Measurements from ENCODE around the gene C2orf81. TPM values are rescaled to one million over a fixed set of nuclear protein-coding genes. Genes with fewer than 3 reads are reported as not detected.
"Not testable (repeated sequence)": the region's sequence is repeated elsewhere in the genome, so short reads cannot be mapped to it uniquely, and the experiment has no call there.

The C2orf81 gene
- 2.7 TPM for total RNA-seq

DNA sequence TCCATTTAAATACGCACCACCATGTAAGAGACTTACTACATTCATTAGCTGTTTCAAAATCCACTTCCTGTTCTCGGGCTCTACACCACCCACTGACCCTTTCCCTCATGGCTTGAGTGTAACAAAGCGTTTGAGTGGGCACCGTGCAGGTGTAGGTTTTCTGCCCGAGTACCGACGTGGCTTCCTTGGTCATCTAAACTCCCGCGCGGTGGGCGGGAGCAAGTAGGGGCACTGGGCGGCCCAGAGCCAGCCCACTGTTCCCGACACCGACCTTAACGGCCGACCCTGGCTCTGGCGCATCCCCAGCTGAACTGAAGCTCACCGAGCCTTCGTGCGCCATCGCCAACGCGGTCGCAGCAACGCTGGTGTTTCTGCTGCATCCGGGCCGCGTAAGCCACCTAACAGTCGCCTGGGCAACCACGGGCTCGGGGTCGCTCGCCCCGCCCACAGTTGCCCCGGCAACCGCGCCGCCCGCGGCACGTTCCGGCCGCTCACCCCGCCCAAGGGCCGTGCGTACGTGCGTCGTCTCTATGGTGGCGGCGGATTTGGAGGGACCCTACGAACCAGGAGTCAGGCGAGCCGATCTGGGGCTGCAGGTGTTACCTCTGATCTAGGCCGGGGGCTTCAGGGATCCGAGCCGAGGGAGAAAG lies at the start of gene C2orf81, which contains the start of gene WDR54:
TSS of gene C2orf81 (minus strand) at position 399 of the 650 bp plus-strand sequence. CDS start at position 340, 59 bp downstream.
TSS of gene WDR54 (plus strand) at position 510 of the 650 bp plus-strand sequence. CDS start 424 bp downstream, outside the sequence.
- DNase-seq (ENCODE audit: low read depth in 2 of 3, low spot score in 2 of 3) = peak; percentile 90 to 93 (median 91)

DNA sequence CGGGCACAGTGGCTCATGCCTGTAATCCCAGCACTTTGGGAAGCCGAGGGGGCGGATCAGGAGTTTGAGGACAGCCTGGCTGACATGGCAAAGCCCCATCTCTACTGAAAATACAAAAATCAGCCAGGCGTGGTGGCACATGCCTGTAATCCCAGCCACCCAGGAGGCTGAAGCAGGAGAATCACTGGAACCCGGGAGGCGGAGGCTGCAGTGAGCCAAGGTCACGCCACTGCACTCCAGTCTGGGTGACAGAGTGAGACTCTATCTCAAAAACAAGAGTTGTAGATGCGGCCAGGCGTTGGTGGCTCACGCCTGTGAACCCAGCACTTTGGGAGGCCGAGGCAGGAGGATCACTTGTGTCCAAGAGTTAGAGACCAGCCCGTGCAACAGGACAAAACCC lies 49.3 kb upstream of the C2orf81 start:
- DNase-seq (ENCODE audit: low read depth in 2 of 3, low spot score in 2 of 3) = not testable (repeated sequence)

GRCh38 chr2:74464406-74464805 lies 43.0 kb upstream of the C2orf81 start:
- DNase-seq (ENCODE audit: low read depth in 2 of 3, low spot score in 2 of 3) = no peak

GRCh38 chr2:74462786-74463105 lies 41.3 kb upstream of the C2orf81 start:
- DNase-seq (ENCODE audit: low read depth in 2 of 3, low spot score in 2 of 3) = no peak

DNA sequence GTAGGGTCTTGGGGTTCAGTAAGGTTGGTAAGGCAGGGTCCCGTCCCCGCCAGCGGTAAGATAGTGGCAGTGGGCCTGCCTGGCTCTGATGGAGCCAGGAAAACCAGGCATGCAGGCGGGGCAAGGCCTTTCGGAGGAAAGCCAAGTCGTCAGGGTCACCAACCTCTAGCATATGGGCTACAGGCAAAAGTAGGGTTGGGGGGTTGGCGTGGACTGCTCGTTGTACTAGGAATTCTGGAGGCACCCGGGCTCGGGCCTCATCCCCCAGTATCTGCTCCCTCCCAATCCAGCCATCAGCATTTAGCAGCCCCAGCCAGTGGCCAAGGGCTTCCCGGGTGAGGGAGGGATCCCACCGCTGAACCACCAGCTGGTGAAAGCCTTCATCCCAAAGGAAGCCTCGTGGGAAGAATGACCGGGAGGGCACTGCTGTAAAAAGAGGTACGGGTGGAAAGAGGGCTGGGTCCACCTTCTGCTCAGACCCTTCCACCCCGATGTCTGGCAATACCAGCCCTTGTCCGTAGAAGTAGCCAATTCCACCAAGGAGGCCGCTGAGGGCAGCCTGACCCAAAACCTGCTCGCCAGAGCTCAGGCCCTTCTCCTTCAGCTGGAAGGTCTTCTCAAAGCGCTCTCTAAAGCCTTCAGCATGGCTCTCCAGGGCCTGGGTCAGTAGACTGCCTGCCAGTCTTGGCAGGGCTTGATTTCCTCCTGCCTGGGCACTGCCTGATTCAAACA lies 40.8 kb upstream of the C2orf81 start:
- no peak for DNase-seq (ENCODE audit: low read depth in 2 of 3, low spot score in 2 of 3)

GRCh38 chr2:74461187-74462053 lies 40.0 kb upstream of the C2orf81 start:
- DNase-seq (ENCODE audit: low read depth in 2 of 3, low spot score in 2 of 3) = no peak

DNA sequence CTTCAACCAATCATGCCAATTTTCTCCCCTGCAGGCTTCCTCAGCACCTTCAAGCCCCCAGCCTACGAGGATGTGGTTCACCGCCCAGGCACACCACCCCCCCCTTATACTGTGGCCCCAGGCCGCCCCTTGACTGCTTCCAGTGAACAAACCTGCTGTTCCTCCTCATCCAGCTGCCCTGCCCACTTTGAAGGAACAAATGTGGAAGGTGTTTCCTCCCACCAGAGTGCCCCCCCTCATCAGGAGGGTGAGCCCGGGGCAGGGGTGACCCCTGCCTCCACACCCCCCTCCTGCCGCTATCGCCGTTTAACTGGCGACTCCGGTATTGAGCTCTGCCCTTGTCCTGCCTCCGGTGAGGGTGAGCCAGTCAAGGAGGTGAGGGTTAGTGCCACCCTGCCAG lies 38.8 kb upstream of the C2orf81 start:
- not testable (repeated sequence) for DNase-seq (ENCODE audit: low read depth in 2 of 3, low spot score in 2 of 3)

GRCh38 chr2:74459503-74460118 lies 38.2 kb upstream of the C2orf81 start:
- not testable (repeated sequence) for DNase-seq (ENCODE audit: low read depth in 2 of 3, low spot score in 2 of 3)

DNA sequence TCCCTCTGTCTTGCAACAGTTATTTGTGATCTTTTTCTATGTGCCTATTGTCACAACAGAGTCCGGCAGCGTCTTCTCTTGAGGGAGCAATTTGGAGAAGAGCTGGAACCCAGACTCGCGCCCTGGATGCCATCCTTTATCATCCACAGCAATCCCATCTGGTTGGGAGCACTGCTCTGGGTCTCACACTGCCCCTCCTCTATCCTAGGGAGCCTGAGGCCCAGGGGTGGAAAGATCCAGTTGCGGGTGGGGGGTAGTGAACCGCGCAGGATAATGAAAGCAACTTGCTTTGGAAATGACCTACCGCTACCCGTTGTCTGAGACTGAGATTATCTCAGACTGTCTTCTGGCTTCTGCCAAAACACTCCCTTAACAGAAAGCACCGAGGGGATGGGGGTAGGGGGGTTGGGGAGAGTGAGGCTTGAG lies 37.5 kb upstream of the C2orf81 start:
- DNase-seq (ENCODE audit: low read depth in 2 of 3, low spot score in 2 of 3) = no peak

GRCh38 chr2:74458132-74458937 lies 36.9 kb upstream of the C2orf81 start, which contains the start of gene WBP1:
TSS of gene WBP1 (plus strand) at chr2:74458438. CDS start at chr2:74458603, 165 bp downstream.
- peak in 2 of 3 donors; percentile 100 for DNase-seq (ENCODE audit: low read depth in 2 of 3, low spot score in 2 of 3)

- peak; percentile 85 to 94 (median 85) for DNase-seq (ENCODE audit: low read depth in 2 of 3, low spot score in 2 of 3)
These were observed 36.2 kb upstream of the C2orf81 start for GRCh38 chr2:74457549-74458131.

GRCh38 chr2:74457129-74457548 lies 35.7 kb upstream of the C2orf81 start:
- no peak for DNase-seq (ENCODE audit: low read depth in 2 of 3, low spot score in 2 of 3)

DNA sequence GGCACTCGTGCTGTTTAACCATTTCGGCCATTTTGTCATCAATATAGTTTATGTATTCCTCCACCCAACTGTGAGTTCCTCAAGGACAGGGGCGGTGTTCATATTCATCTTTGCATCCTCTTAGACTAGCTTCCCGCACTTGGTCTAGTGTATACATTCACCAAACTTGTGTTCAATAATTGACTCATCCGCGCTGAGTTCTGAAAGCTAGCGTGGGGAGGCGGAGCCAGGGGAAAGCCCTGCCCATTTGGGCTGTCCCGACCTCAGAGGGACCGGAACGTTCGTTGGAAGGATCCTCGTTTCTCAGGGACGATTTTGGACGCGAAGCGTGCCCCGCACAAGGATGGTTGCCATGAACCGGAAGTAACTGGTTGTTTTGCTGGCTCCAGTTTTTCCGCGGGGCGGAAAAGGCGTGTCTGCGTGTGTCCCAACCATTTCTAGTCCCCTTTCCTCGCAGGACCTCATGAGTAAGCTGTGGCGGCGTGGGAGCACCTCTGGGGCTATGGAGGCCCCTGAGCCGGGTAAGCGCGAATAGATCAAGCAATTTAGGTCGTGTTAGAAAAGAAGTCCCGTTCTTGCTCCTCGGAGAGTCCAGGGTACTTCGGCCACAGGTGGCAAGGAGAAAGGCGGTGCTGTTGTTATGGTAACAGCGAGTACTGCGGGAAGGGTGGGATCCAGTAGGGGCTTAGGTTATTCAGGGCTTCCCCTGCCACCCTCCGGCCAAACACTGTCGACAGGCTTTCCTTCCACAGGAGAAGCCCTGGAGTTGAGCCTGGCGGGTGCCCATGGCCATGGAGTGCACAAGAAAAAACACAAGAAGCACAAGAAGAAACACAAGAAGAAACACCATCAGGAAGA lies 33.5 kb upstream of the C2orf81 start, which contains the start of gene INO80B:
TSS of gene INO80B (plus strand) at position 434 of the 858 bp plus-strand sequence. CDS start at position 464, 30 bp downstream.
- DNase-seq (ENCODE audit: low read depth in 2 of 3, low spot score in 2 of 3) = peak; percentile 96 to 99 (median 99)

- DNase-seq (ENCODE audit: low read depth in 2 of 3, low spot score in 2 of 3) = no peak
These were observed 29.3 kb upstream of the C2orf81 start for GRCh38 chr2:74450570-74451190.

DNA sequence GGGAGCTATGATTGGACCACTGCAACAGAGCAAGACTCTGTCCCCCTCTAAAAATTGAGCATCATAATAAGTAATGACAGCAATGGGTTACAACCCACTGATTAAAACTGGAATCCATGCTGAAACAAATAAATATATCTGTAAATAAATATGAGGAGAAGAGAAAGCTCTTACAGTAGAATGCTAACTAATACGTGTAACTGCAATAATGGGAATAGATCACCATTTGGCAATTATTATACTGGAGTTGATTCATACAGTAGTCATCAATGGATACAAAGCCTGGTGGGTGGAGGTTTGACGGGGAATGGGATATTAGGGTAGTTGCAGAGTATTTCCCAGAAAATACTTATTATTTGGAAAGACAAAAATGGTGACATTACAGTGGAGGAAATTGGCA lies 27.4 kb upstream of the C2orf81 start:
- no peak for DNase-seq (ENCODE audit: low read depth in 2 of 3, low spot score in 2 of 3)

GRCh38 chr2:74447230-74447999 lies 26.0 kb upstream of the C2orf81 start:
- no peak for DNase-seq (ENCODE audit: low read depth in 2 of 3, low spot score in 2 of 3)
